GM19467 (cell line): Measurements from ENCODE around the gene RNF130.
"Not testable (repeated sequence)": the region's sequence is repeated elsewhere in the genome, so short reads cannot be mapped to it uniquely, and the experiment has no call there.

Experiments used
- ATAC-seq: cut with Tn5 transposase; IDR thresholded peaks from one replicate; pipeline ENCODE4 v1.9.1; 2021; ENCODE audit warnings: mild to moderate bottlenecking, moderate library complexity; ENCODE audit not compliant: unreplicated experiment

RNF130 gene

GRCh38 chr5:180103487-180104167 lies 32.1 kb upstream of the RNF130 start:
- ATAC-seq: no peak

GRCh38 chr5:180102636-180103035 lies 31.1 kb upstream of the RNF130 start:
- ATAC-seq: no peak

GRCh38 chr5:180101451-180102105 lies 30.0 kb upstream of the RNF130 start:
- no peak for ATAC-seq

GRCh38 chr5:180100621-180101450 lies 29.3 kb upstream of the RNF130 start:
- no peak for ATAC-seq

GRCh38 chr5:180099733-180100611 lies 28.4 kb upstream of the RNF130 start:
- ATAC-seq: no peak

DNA sequence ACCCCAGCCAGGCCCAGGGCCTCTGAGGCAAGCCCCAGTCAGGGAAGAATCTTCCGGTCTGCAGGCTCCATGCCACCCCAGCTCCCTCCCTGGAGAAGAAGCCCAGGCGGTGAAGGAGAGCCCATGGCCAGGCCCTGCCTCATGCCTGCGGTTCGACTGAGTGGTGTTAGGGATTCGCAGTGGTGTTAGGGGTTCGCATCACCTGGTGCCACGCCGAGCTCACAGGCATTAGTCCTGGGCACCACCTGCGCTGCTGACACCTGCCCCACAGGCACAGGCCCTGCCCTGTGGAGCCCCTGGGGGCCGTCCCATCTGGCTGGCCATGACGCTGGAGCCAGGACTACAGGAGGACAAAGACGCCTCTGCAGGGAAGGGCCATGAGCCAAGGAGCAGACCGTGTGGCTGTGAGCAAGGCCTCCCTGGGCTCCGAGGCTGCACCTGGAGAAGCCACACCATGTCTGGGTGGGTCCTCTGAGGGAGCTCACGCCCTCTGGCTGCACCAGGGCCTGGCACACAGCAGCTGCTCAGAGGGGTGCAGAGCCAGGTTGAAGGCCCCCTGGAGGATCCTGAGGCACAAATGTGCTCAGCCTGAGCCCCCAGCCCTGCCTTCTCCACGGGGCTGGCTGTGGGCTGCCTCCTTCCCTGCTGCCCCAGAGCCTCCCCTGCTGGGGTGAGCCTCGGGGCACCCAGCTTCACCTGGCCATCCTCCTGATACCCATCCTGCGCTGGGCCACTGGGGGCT lies 27.6 kb upstream of the RNF130 start:
- ATAC-seq: no peak

- no peak for ATAC-seq
Observed at GRCh38 chr5:180098526-180098925, 27.0 kb upstream of the RNF130 start.

DNA sequence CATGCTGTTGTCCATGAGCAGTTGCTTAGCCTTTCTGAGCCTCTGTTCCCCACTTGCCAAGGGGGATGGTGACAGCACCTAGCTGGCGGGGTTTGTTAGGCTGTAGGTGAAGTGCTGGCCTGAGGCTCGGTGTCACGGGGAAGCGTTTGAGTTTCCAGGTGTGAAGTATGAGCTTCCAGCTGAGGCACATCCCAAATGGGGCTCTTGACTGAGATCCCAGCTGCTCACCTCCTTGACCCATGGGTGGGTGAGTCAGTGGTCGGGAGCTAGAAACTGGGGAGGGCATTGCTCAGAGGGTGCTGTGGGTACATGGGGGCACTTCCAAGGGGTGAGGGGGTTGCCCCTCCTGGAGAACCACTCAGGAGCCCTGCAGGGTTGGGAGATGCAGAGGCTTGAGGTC lies 26.4 kb upstream of the RNF130 start:
- ATAC-seq: no peak

GRCh38 chr5:180097163-180097894 lies 25.8 kb upstream of the RNF130 start:
- no peak for ATAC-seq

DNA sequence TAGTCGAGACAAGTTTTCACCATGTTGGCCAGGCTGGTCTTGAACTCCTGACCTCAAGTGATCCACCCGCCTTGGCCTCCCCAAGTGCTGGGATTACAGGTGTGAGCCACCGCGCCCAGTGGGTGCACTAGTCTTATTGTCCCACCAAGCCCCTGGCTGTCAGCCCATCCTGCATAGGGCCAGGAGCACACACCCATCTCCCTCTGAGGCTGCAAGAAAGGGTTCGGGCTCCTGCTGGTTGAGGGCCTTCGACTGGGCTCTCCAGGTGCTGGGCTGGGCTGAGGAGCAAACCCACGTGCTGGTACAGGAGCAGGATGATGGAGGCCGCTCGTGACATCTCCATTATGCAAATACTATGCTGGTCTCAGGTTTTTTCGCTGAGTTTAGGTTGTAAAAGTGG lies 25.1 kb upstream of the RNF130 start:
- ATAC-seq: no peak

DNA sequence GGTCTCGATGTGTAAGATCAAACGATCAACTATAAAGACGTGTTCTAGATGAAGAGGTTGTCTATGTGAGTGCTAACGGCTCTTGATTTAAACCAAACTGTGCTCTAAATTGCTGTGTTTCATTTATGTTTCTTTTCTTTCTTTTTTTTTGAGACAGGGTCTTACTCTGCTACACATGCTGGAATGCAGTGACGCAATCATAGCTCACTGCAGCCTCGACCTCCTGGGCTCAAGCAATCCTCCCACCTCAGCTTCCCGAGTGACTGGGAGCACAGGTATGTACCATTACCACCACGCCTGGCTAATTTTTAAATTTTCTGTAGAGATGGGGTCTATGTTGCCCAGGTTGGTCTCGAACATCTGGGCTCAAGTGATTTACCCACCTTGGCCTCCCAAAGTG lies 24.0 kb upstream of the RNF130 start:
- ATAC-seq: no peak

DNA sequence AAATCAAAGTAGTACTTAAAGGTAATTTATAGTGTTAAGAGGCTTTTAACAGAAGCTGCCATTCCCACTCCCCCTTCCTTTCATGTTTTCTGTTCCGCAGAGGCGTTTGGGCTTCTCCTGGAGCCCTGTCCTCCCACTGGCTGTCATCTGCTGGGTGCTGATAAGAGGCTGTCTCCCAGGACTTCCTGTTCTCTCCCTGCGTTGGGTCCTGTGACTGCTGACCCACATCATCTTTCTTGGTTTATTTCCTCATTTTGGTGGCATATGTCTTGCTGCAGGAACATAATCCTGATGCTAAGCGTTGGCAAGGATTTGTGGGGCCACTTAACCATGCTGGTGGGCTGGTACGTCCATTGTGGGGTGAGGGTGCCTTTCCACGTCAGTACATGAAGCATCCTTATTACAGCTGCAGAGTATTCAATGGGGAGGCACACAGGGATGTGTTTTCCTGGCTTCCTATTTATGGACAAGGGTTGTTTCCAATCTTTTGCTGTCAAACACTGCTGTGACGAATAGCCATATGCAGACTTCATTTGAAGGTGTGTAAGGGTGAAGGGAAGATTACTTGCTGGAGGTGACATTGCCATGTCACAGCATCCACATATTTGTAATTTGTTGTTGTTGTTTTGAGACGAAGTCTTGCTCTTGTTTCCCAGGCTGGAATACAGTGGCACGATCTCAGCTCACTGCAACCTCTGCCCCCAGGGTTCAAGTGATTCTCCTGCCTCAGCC lies 22.3 kb upstream of the RNF130 start:
- ATAC-seq: no peak

- no peak for ATAC-seq
Observed at GRCh38 chr5:180093241-180093640, 21.7 kb upstream of the RNF130 start.

GRCh38 chr5:180090769-180091546 lies 19.4 kb upstream of the RNF130 start:
- no peak for ATAC-seq

DNA sequence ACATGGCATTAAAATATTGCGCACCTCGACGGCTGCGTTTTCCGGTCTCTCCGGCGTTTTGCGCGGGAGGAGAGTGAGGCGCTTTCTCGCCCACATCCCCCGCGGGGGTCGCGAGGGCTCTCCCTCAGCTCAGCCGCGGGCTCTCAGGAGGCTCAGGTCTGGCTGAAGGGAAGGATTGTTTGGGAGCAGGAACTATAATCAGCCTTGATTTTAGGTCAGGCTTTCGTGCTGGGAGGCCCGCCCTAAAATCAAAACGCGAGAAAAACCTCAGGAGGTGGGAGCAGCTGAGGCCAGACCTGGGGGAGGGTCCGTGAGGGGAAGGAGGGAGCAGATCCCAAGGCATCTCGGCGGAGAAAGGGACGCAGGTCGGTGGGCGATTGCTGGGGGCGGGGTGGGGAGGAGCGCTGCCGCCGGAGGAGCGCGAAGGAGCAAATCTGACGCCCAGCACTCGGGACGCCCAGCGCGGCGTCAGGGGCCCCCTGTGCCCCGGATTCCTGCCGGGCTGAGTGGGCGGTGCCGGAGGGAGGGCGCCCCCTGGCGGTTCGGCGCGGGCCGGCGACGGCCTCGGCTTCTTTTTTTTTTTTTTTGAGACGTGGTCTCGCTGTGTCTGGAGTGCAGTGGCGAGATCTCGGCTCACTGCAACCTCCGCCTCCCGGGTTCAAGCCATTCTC lies 18.7 kb upstream of the RNF130 start:
- no peak for ATAC-seq

- not testable (repeated sequence) for ATAC-seq
Observed at GRCh38 chr5:180089628-180090027, 18.1 kb upstream of the RNF130 start.

GRCh38 chr5:180088561-180088960 lies 17.0 kb upstream of the RNF130 start:
- ATAC-seq: no peak
